H1 (cell line): Measurements from ENCODE around the gene CNOT9. TPM values are rescaled to one million over a fixed set of nuclear protein-coding genes. Genes with fewer than 3 reads are reported as not detected.

Experiments used
- CTCF ChIA-PET: fragments of 300-600 bp; sonication (Branson Sonifier 250); formaldehyde crosslinking; loops from one replicate; lab custom pipeline; 2021; ENCODE audit not compliant: partially characterized antibody; lab: Charles Lee
- POLR2A ChIA-PET: fragments of 300-600 bp; sonication (Branson Sonifier 250); formaldehyde crosslinking; loops from one replicate; lab custom pipeline; 2021; ENCODE audit warnings: inconsistent platforms; ENCODE audit not compliant: partially characterized antibody; lab: Charles Lee
- DNase-seq, 2 experiments: peaks; one replicate each; pipeline versions ENCODE4 v3.0.0 to v3.0.0-alpha.2; 2010 to 2022; ENCODE audit warnings: low spot score in 2 of 2, low read depth in 1 of 2, mixed read lengths in 1 of 2
- FAIRE-seq: peaks from 2 replicates; lab custom pipeline; 2011; peaks lifted over from hg19 to GRCh38; lab: Jason Lieb, UNC
- H2AFZ ChIP-seq: 2 replicates; pipeline ENCODE4 v1.8.1; 2012; ENCODE audit warnings: low read length, inconsistent platforms
- H2AK5ac ChIP-seq: 2 replicates; pipeline ENCODE4 v1.6.1; 2013; ENCODE audit warnings: low read depth, low read length
- H2BK120ac ChIP-seq: replicated peaks from 2 replicates; pipeline ENCODE3; 2013; ENCODE audit warnings: low read depth, low read length, inconsistent platforms
- H2BK12ac ChIP-seq: 2 replicates; pipeline ENCODE4 v1.6.1; 2013; ENCODE audit warnings: low read depth, low read length
- H2BK15ac ChIP-seq: 2 replicates; pipeline ENCODE4 v1.6.1; 2013; ENCODE audit warnings: low read length
- H2BK20ac ChIP-seq: 2 replicates; pipeline ENCODE4 v1.6.1; 2013; ENCODE audit warnings: low read length
- H2BK5ac ChIP-seq: 2 replicates; pipeline ENCODE4 v1.6.1; 2013; ENCODE audit warnings: low read depth, low read length
- H3K14ac ChIP-seq: 2 replicates; pipeline ENCODE4 v1.6.1; 2013; ENCODE audit warnings: inconsistent platforms; ENCODE audit not compliant: insufficient read length
- H3K18ac ChIP-seq: 2 replicates; pipeline ENCODE4 v1.6.1; 2013; ENCODE audit warnings: low read length; ENCODE audit errors: extremely low read depth
- H3K23ac ChIP-seq: 2 replicates; pipeline ENCODE4 v1.6.1; 2013; ENCODE audit warnings: inconsistent platforms; ENCODE audit not compliant: insufficient read length
- H3K23me2 ChIP-seq: 2 replicates; pipeline ENCODE4 v1.6.1; 2013; ENCODE audit warnings: low read depth, low read length
- H3K27ac ChIP-seq: 2 replicates; pipeline ENCODE4 v1.6.1; 2011; ENCODE audit warnings: low read depth, low read length, inconsistent platforms
- H3K27me3 ChIP-seq, 4 experiments: replicated peaks in 1 of 4; 1 replicate in 1 of 4; 2 replicates in 3 of 4; pipeline versions ENCODE4 v1.6.1 to v1.8.1; 2011 to 2013; ENCODE audit warnings: low read length in 3 of 4, mild to moderate bottlenecking in 3 of 4, inconsistent platforms in 2 of 4, mixed read lengths in 2 of 4, moderate library complexity in 1 of 4; ENCODE audit not compliant: control insufficient read depth in 3 of 4, insufficient read depth in 3 of 4; ENCODE audit errors: extremely low read depth in 1 of 4
- H3K36me3 ChIP-seq, 4 experiments: 2 replicates each; pipeline versions ENCODE4 v1.6.1 to v1.8.1; 2011 to 2013; ENCODE audit warnings: mild to moderate bottlenecking in 4 of 4, low read length in 3 of 4, moderate library complexity in 2 of 4, control low read depth in 1 of 4, inconsistent platforms in 1 of 4; ENCODE audit not compliant: insufficient read depth in 4 of 4, control insufficient read depth in 2 of 4
- H3K4ac ChIP-seq: replicated peaks from 2 replicates; pipeline ENCODE3; 2013; ENCODE audit warnings: low read length, low read depth, mixed read lengths, inconsistent platforms; ENCODE audit not compliant: insufficient read length
- H3K4me1 ChIP-seq, 4 experiments: replicated peaks in 1 of 4; 1 replicate in 1 of 4; 2 replicates in 3 of 4; pipeline versions ENCODE4 v1.6.1 to v1.8.1; 2011 to 2013; ENCODE audit warnings: low read length in 3 of 4, inconsistent platforms in 2 of 4, mixed read lengths in 1 of 4; ENCODE audit not compliant: insufficient read depth in 4 of 4, control insufficient read depth in 3 of 4
- H3K4me2 ChIP-seq, 2 experiments: 2 replicates each; pipeline versions ENCODE4 v1.6.1 to v1.8.1; 2011 to 2013; ENCODE audit warnings: low read depth in 2 of 2, low read length in 2 of 2, control low read depth in 1 of 2, inconsistent platforms in 1 of 2, mild to moderate bottlenecking in 1 of 2; ENCODE audit not compliant: insufficient read depth in 1 of 2
- H3K4me3 ChIP-seq, 4 experiments: fragments of 200-600, 300-600 bp in 1 of 4; sonication (generic), shearing (Covaris generic), sonication (Bioruptor Twin) in 1 of 4; 2 replicates each; pipeline versions ENCODE4 v1.5.1 to v1.8.1; 2011 to 2016; ENCODE audit warnings: low read length in 4 of 4, low read depth in 3 of 4, control low read depth in 2 of 4, inconsistent platforms in 2 of 4, mild to moderate bottlenecking in 2 of 4, mixed read lengths in 1 of 4, moderate library complexity in 1 of 4; ENCODE audit not compliant: insufficient read depth in 2 of 4; ENCODE audit errors: extremely low read depth in 1 of 4
- H3K56ac ChIP-seq: replicated peaks from 2 replicates; pipeline ENCODE3; 2013; ENCODE audit warnings: low read depth, mild to moderate bottlenecking, mixed read lengths, low read length, inconsistent platforms; ENCODE audit not compliant: insufficient read length
- H3K79me1 ChIP-seq: 2 replicates; pipeline ENCODE4 v1.6.1; 2013; ENCODE audit warnings: low read depth, low read length, control low read depth
- H3K79me2 ChIP-seq, 2 experiments: 2 replicates each; pipeline versions ENCODE4 v1.6.1 to v1.8.1; 2012 to 2013; ENCODE audit warnings: low read length in 2 of 2, mild to moderate bottlenecking in 2 of 2, inconsistent platforms in 1 of 2; ENCODE audit not compliant: insufficient read depth in 2 of 2, control insufficient read depth in 1 of 2
- H3K9ac ChIP-seq, 4 experiments: replicated peaks in 1 of 4; 1 replicate in 1 of 4; 2 replicates in 3 of 4; pipeline versions ENCODE4 v1.6.1 to v1.8.1; 2011 to 2013; ENCODE audit warnings: low read depth in 3 of 4, low read length in 3 of 4, control low read depth in 2 of 4, mild to moderate bottlenecking in 2 of 4, moderate library complexity in 2 of 4, inconsistent platforms in 1 of 4; ENCODE audit errors: extremely low read depth in 1 of 4
- H3K9me3 ChIP-seq, 2 experiments: 2 replicates each; pipeline versions ENCODE4 v1.6.1 to v1.8.1; 2012 to 2013; ENCODE audit warnings: mild to moderate bottlenecking in 2 of 2, moderate library complexity in 2 of 2, control low read depth in 1 of 2, inconsistent platforms in 1 of 2, low read depth in 1 of 2, low read length in 1 of 2, mixed read lengths in 1 of 2; ENCODE audit not compliant: insufficient read depth in 2 of 2
- H4K20me1 ChIP-seq, 2 experiments: replicated peaks in 1 of 2; 2 replicates each; pipeline versions ENCODE3 to v1.8.1; 2011 to 2013; ENCODE audit warnings: inconsistent platforms in 2 of 2, low read length in 2 of 2, mild to moderate bottlenecking in 1 of 2; ENCODE audit not compliant: insufficient read depth in 2 of 2, control insufficient read depth in 1 of 2
- H4K5ac ChIP-seq: 2 replicates; pipeline ENCODE4 v1.6.1; 2013; ENCODE audit warnings: low read length, low read depth, mixed read lengths, inconsistent platforms; ENCODE audit not compliant: insufficient read length
- H4K8ac ChIP-seq: 2 replicates; pipeline ENCODE4 v1.8.0; 2013; ENCODE audit warnings: mild to moderate bottlenecking, moderate library complexity, low read length, inconsistent platforms; ENCODE audit not compliant: insufficient read depth; ENCODE audit errors: extremely low read depth
- H4K91ac ChIP-seq: replicated peaks from 2 replicates; pipeline ENCODE3; 2013; ENCODE audit warnings: low read length, mixed read lengths, inconsistent platforms; ENCODE audit not compliant: insufficient read length
- CTBP2 ChIP-seq: IDR thresholded peaks from 2 replicates; pipeline ENCODE4 v1.7.0; 2011; ENCODE audit warnings: borderline replicate concordance, mild to moderate bottlenecking, moderate library complexity, mixed read lengths, low read length; ENCODE audit not compliant: insufficient read depth, insufficient read length
- EGR1 ChIP-seq: IDR thresholded peaks from 2 replicates; pipeline ENCODE4 v1.6.1; 2011; ENCODE audit warnings: low read depth, low read length, borderline replicate concordance
- POLR2AphosphoS5 ChIP-seq: IDR thresholded peaks from 2 replicates; pipeline ENCODE4 v1.6.1; 2011; ENCODE audit warnings: low read depth, low read length
- POU5F1 ChIP-seq: IDR thresholded peaks from 2 replicates; pipeline ENCODE4 v1.6.1; 2011; ENCODE audit warnings: low read depth, mild to moderate bottlenecking, low read length, moderate library complexity
- SP2 ChIP-seq: IDR thresholded peaks from 2 replicates; pipeline ENCODE4 v1.6.1; 2012; ENCODE audit warnings: mild to moderate bottlenecking, low read length, inconsistent platforms
- WGBS, 2 experiments: shearing (Covaris generic) in 1 of 2; methylation state at CpG; one replicate each; pipeline versions ENCODE4 v1.1.6 to v1.1.7; 2013 to 2015; ENCODE audit warnings: low lambda C conversion rate in 2 of 2, mixed read lengths in 2 of 2, inconsistent platforms in 1 of 2, low coverage in 1 of 2, missing lambda C conversion rate in 1 of 2; ENCODE audit not compliant: insufficient replicate concordance in 2 of 2, insufficient coverage in 1 of 2, insufficient read length in 1 of 2; ENCODE audit errors: extremely low coverage in 1 of 2, missing lambda C conversion rate in 1 of 2; 5-methylcytosine and 5-hydroxymethylcytosine counted together
- polyA plus RNA-seq, 7 experiments: library from polyadenylated mRNA; depleted of rRNA in 3 of 7; stranded (reverse) in 5 of 7; unstranded in 2 of 7; fragments of >200 nt in 5 of 7; fragments of 200-250 nt in 2 of 7; gene quantifications; 1 replicate in 5 of 7; 2 replicates in 1 of 7; 4 replicates in 1 of 7; pipeline versions ENCODE4 v1.2.1 to v1.2.3, GENCODE V29; 2011 to 2013; ENCODE audit warnings: missing spikeins in 2 of 7, mixed read lengths in 2 of 7
- total RNA-seq: library from RNA; stranded (reverse); fragmentation: NEBNext Ultra II Directional; extraction: Animal tissue kit (Norgen Biotek cat#: 25700); gene quantifications from 2 replicates; pipeline ENCODE4 v1.2.1, GENCODE V29; 2021
- TF ChIP-seq, protein P1 (sequence below): IDR thresholded peaks from 2 replicates; pipeline ENCODE4 v1.6.1; 2011; ENCODE audit warnings: low read length, improper control_type of control experiment

Gene CNOT9
- total and polyA plus RNA-seq, 2 of the 8 experiments (the other 6 are each of a cell fraction or from before 2014, with no cell fraction given), result 79.3 to 81.2 TPM

DNA sequence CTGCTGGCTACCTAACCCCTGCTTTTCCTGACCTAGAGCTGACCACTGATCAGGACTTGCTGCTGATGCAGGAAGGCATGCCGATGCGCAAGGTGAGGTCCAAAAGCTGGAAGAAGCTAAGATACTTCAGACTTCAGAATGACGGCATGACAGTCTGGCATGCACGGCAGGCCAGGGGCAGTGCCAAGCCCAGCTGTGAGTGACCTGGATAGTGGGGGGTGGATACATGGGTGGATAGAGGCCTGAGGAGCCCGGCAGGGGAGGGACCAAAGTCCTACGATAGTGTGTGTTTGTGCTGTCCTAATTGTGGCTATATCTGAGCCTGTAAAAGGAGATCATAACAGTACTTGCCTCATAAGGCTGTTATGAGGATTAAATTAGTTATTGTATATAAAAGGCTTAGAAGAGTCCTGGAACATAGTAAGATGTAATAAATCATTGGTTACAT, 47.3 kb downstream of the CNOT9 start:
- no peak overlapping the region for H2AK5ac ChIP-seq
- H3K23ac ChIP-seq, result no peak overlapping the region
- H4K8ac ChIP-seq, result no peak overlapping the region
- no peak overlapping the region for H3K4me2 ChIP-seq
- no peaks in the 10 kb centered on the region for H3K4me1 ChIP-seq
- H3K36me3 ChIP-seq, result no peaks in the 10 kb centered on the region
- no peak overlapping the region for H3K4me3 ChIP-seq
- H2BK20ac ChIP-seq, result no peak overlapping the region
- H3K14ac ChIP-seq, result no peak overlapping the region
- no peak overlapping the region for H3K18ac ChIP-seq
- H2BK5ac ChIP-seq, result no peak overlapping the region
- H3K27ac ChIP-seq, result no peak overlapping the region
- 0 out of 2 replicates have a peak overlapping the region, but pooled peaks have one; percentile 26 for H2AFZ ChIP-seq
- H3K4ac ChIP-seq, result no peak overlapping the region
- H4K20me1 ChIP-seq, result no peaks in the 10 kb centered on the region
- no peaks in the 10 kb centered on the region for H3K79me1 ChIP-seq
- TF ChIP-seq, protein P1, sequence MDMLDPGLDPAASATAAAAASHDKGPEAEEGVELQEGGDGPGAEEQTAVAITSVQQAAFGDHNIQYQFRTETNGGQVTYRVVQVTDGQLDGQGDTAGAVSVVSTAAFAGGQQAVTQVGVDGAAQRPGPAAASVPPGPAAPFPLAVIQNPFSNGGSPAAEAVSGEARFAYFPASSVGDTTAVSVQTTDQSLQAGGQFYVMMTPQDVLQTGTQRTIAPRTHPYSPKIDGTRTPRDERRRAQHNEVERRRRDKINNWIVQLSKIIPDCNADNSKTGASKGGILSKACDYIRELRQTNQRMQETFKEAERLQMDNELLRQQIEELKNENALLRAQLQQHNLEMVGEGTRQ, result no peak
- no peak for TF ChIP-seq CTBP2
- no peak for TF ChIP-seq POU5F1
- no peak for TF ChIP-seq SP2
- TF ChIP-seq EGR1, result no peak
- no peak for TF ChIP-seq POLR2AphosphoS5
- TF ChIP-seq, all 59 proteins: peak for 0
- no peak overlapping the region for H2BK120ac ChIP-seq
- H3K9me3 ChIP-seq, result no peaks in the 10 kb centered on the region
- H3K9ac ChIP-seq, result no peak overlapping the region
- H3K27me3 ChIP-seq, result no peaks in the 10 kb centered on the region
- DNase-seq (no peak), FAIRE-seq (no peak)
- no peaks in the 10 kb centered on the region for H3K23me2 ChIP-seq
- H3K56ac ChIP-seq, result no peak overlapping the region
- ChIA-PET POLR2A (interaction anchor here (0.8 to 1.2 kb wide), 3 partner anchors 9 to 17 kb away, joined by 3 to 4 read pairs (median 3); no protein-coding TSS in a partner anchor), CTCF (interaction anchor here (0.5 to 2.9 kb wide), 5 partner anchors 8 to 1656 kb away, joined by 3 to 13 read pairs (median 3); partner anchors contain the start of gene PLCD4)
- H2BK12ac ChIP-seq, result no peak overlapping the region
- H4K5ac ChIP-seq, result no peak overlapping the region
- 93% methylated on average over 6 of the region's 6 CpGs; no CpG with 5 or more reads in 1 of the 2 experiments for WGBS, 2 experiments
- H3K79me2 ChIP-seq, result no peaks in the 10 kb centered on the region
- no peak overlapping the region for H2BK15ac ChIP-seq
- no peak overlapping the region for H4K91ac ChIP-seq
